ENCODE measurements around the gene UBTD2.
"Not testable (repeated sequence)": the region's sequence is repeated elsewhere in the genome, so short reads cannot be mapped to it uniquely, and the experiment has no call there.

Gene UBTD2

GRCh38 chr5:172283020-172283861, at the start of gene UBTD2:
Gene UBTD2 (minus strand): TSS chr5:172283764. CDS start chr5:172283665, 99 bp downstream.
- in situ Hi-C loops (cut with MboI; ENCODE audit: low sequenced_read_pairs), result no loop called here

- in situ Hi-C loops (cut with MboI; ENCODE audit: low sequenced_read_pairs), result not testable (repeated sequence)
These were observed 43.3 kb upstream of the UBTD2 start for GRCh38 chr5:172326901-172327300.

GRCh38 chr5:172325452-172325851, 41.9 kb upstream of the UBTD2 start:
- in situ Hi-C loops (cut with MboI; ENCODE audit: low sequenced_read_pairs), result no loop called here

- in situ Hi-C loops (cut with MboI; ENCODE audit: low sequenced_read_pairs), result no loop called here
These were observed 38.7 kb upstream of the UBTD2 start for GRCh38 chr5:172322028-172322965.

GRCh38 chr5:172321593-172321992, 38.0 kb upstream of the UBTD2 start:
- in situ Hi-C loops (cut with MboI; ENCODE audit: low sequenced_read_pairs), result no loop called here

- in situ Hi-C loops (cut with MboI; ENCODE audit: low sequenced_read_pairs), result no loop called here
These were observed 36.3 kb upstream of the UBTD2 start for GRCh38 chr5:172319708-172320441.

GRCh38 chr5:172315587-172316493, 32.3 kb upstream of the UBTD2 start:
- in situ Hi-C loops (cut with MboI; ENCODE audit: low sequenced_read_pairs), result no loop called here

GRCh38 chr5:172313915-172314314, 30.4 kb upstream of the UBTD2 start:
- in situ Hi-C loops (cut with MboI; ENCODE audit: low sequenced_read_pairs), result no loop called here

- in situ Hi-C loops (cut with MboI; ENCODE audit: low sequenced_read_pairs), result no loop called here
These were observed 28.7 kb upstream of the UBTD2 start for GRCh38 chr5:172312286-172312685.

- in situ Hi-C loops (cut with MboI; ENCODE audit: low sequenced_read_pairs), result no loop called here
These were observed 28.0 kb upstream of the UBTD2 start for GRCh38 chr5:172311605-172312004.

- in situ Hi-C loops (cut with MboI; ENCODE audit: low sequenced_read_pairs), result no loop called here
These were observed 27.5 kb upstream of the UBTD2 start for GRCh38 chr5:172311026-172311425.

- in situ Hi-C loops (cut with MboI; ENCODE audit: low sequenced_read_pairs), result no loop called here
These were observed 21.8 kb upstream of the UBTD2 start for GRCh38 chr5:172305380-172305779.

- in situ Hi-C loops (cut with MboI; ENCODE audit: low sequenced_read_pairs), result no loop called here
These were observed 20.2 kb upstream of the UBTD2 start for GRCh38 chr5:172303572-172304335.

- in situ Hi-C loops (cut with MboI; ENCODE audit: low sequenced_read_pairs), result no loop called here
These were observed 19.6 kb upstream of the UBTD2 start for GRCh38 chr5:172303162-172303561.

GRCh38 chr5:172302047-172302710, 18.6 kb upstream of the UBTD2 start:
- in situ Hi-C loops (cut with MboI; ENCODE audit: low sequenced_read_pairs), result no loop called here

- in situ Hi-C loops (cut with MboI; ENCODE audit: low sequenced_read_pairs), result no loop called here
These were observed 16.4 kb upstream of the UBTD2 start for GRCh38 chr5:172299916-172300439.

GRCh38 chr5:172294831-172295230, 11.3 kb upstream of the UBTD2 start:
- in situ Hi-C loops (cut with MboI; ENCODE audit: low sequenced_read_pairs), result no loop called here

GRCh38 chr5:172293745-172294342, 10.3 kb upstream of the UBTD2 start:
- in situ Hi-C loops (cut with MboI; ENCODE audit: low sequenced_read_pairs), result no loop called here
